Measurements from ENCODE around the gene PRPSAP1. TPM values are rescaled to one million over a fixed set of nuclear protein-coding genes. Genes with fewer than 3 reads are reported as not detected.

Gene PRPSAP1
- total RNA-seq, 2 experiments from 2014 or later = 53.3 to 111 TPM

- H3K36me3 ChIP-seq (ENCODE audit: insufficient read depth, low read length) = no peaks in the 10 kb centered on the region
- no peaks in the 10 kb centered on the region for H3K9me2 ChIP-seq (ENCODE audit: insufficient read depth, low read length)
- no peaks in the 10 kb centered on the region for H4K20me1 ChIP-seq (ENCODE audit: insufficient read depth, low read length)
- H3K79me2 ChIP-seq (ENCODE audit: insufficient read depth, low read depth, low read length) = no peaks in the 10 kb centered on the region
- H3K4me1 ChIP-seq (ENCODE audit: insufficient read depth, low read length, poor library complexity, severe bottlenecking) = peaks cover 10% of the 10 kb centered on the region
- TF ChIP-seq EZH2phosphoT487 (IDR thresholded peaks at IDR 0.05; ENCODE audit: borderline replicate concordance, low read depth, low read length) (no peak), CTCF (conservative IDR thresholded peaks at IDR 0.05; ENCODE audit: low read length) (no peak)
- no peak overlapping the region for H2AFZ ChIP-seq (ENCODE audit: low read length)
- DNase-seq (ENCODE audit: low spot score) = no peak
- intact Hi-C loops (cut with micrococcal nuclease; ENCODE audit: unreplicated experiment) = no loop called here
- H3K27ac ChIP-seq (ENCODE audit: low read depth, low read length, poor library complexity, severe bottlenecking) = no peak overlapping the region
- ChIA-PET CTCF (ENCODE audit: unreplicated experiment) (interaction anchor here (1.1 kb wide), 1 partner anchor 11 kb away, joined by 5 read pairs; no protein-coding TSS in a partner anchor), POLR2A (interaction anchor here (1.2 kb wide), 1 partner anchor 17 kb away, joined by 3 read pairs; no protein-coding TSS in a partner anchor)
- no TSS peak for BruUV-seq (replicated peaks)
- H3K4me3 ChIP-seq (ENCODE audit: low read depth, low read length, poor library complexity, severe bottlenecking) = no peak overlapping the region
- no peak overlapping the region for H3K4me2 ChIP-seq (ENCODE audit: low read length)
- H3K9me3 ChIP-seq (ENCODE audit: low read length) = no peaks in the 10 kb centered on the region
These were observed 25.5 kb upstream of the PRPSAP1 start for GRCh38 chr17:76379275-76379641.

- H3K36me3 ChIP-seq (ENCODE audit: insufficient read depth, low read length) = no peaks in the 10 kb centered on the region
- H3K9me2 ChIP-seq (ENCODE audit: insufficient read depth, low read length) = no peaks in the 10 kb centered on the region
- no peak overlapping the region for H3K4me3 ChIP-seq (ENCODE audit: low read depth, low read length, poor library complexity, severe bottlenecking)
- H3K9me3 ChIP-seq (ENCODE audit: low read length) = no peaks in the 10 kb centered on the region
- CTCF ChIA-PET (ENCODE audit: unreplicated experiment) = no interaction called here
- H3K4me2 ChIP-seq (ENCODE audit: low read length) = no peak overlapping the region
- no peak for DNase-seq (ENCODE audit: low spot score)
- TF ChIP-seq EZH2phosphoT487 (IDR thresholded peaks at IDR 0.05; ENCODE audit: borderline replicate concordance, low read depth, low read length) (no peak), CTCF (conservative IDR thresholded peaks at IDR 0.05; ENCODE audit: low read length) (no peak)
- H3K4me1 ChIP-seq (ENCODE audit: insufficient read depth, low read length, poor library complexity, severe bottlenecking) = peaks cover 6% of the 10 kb centered on the region
- no peaks in the 10 kb centered on the region for H3K79me2 ChIP-seq (ENCODE audit: insufficient read depth, low read depth, low read length)
- BruUV-seq (replicated peaks) = no TSS peak
- H4K20me1 ChIP-seq (ENCODE audit: insufficient read depth, low read length) = no peaks in the 10 kb centered on the region
- H2AFZ ChIP-seq (ENCODE audit: low read length) = no peak overlapping the region
- H3K27ac ChIP-seq (ENCODE audit: low read depth, low read length, poor library complexity, severe bottlenecking) = no peak overlapping the region
- POLR2A ChIA-PET = no interaction called here
- intact Hi-C loops (cut with micrococcal nuclease; ENCODE audit: unreplicated experiment) = no loop called here
These were observed 25.0 kb upstream of the PRPSAP1 start for GRCh38 chr17:76378548-76379274.
